Gastrocnemius medialis (tissue), 4 donors: Measurements from ENCODE around the gene ZBTB17. TPM values are rescaled to one million over a fixed set of nuclear protein-coding genes. Genes with fewer than 3 reads are reported as not detected.

Source experiments
- ATAC-seq, 2 donors: fragments of 150-250 bp; one replicate each; pipeline ENCODE4 v1.9.1; 2016
- DNase-seq, 2 donors: peaks; one replicate each; pipeline ENCODE4 v3.0.0-alpha.2; 2019
- H3K27ac ChIP-seq, 4 donors: fragments of 200-600 bp; sonication (generic); 1 replicate in 1 of 4; 2 replicates in 3 of 4; pipeline ENCODE4 v1.5.1; 2016 to 2018; ENCODE audit warnings: mild to moderate bottlenecking in 2 of 4, moderate library complexity in 1 of 4
- H3K27me3 ChIP-seq, 3 donors: fragments of 200-600 bp; sonication (generic) in 2 of 3; 1 replicate in 1 of 3; 2 replicates in 2 of 3; pipeline versions ENCODE4 v1.5.1 to v1.6.0; 2016 to 2019; ENCODE audit warnings: mild to moderate bottlenecking in 1 of 3, moderate library complexity in 1 of 3
- H3K36me3 ChIP-seq, 2 donors: fragments of 200-600 bp; sonication (generic) in 1 of 2; one replicate each; pipeline ENCODE4 v1.5.1; 2017 to 2018
- H3K4me1 ChIP-seq, 2 donors: fragments of 200-600 bp; sonication (generic) in 1 of 2; one replicate each; pipeline ENCODE4 v1.5.1; 2016 to 2017; ENCODE audit warnings: mild to moderate bottlenecking in 2 of 2
- H3K4me3 ChIP-seq, 4 donors: fragments of 200-600 bp; sonication (generic) in 3 of 4; 1 replicate in 1 of 4; 2 replicates in 3 of 4; pipeline ENCODE4 v1.5.1; 2016 to 2019; ENCODE audit warnings: mild to moderate bottlenecking in 2 of 4
- H3K9me3 ChIP-seq, 3 donors: fragments of 200-600 bp; sonication (generic) in 2 of 3; 1 replicate in 1 of 3; 2 replicates in 2 of 3; pipeline ENCODE4 v1.5.1; 2016 to 2019
- POLR2A ChIP-seq, 2 donors: fragments of 450-650 bp; IDR thresholded peaks; one replicate each; pipeline ENCODE4 v1.6.1; 2017; ENCODE audit warnings: antibody characterized with exemption in 2 of 2, mild to moderate bottlenecking in 2 of 2, moderate library complexity in 2 of 2
- in situ Hi-C, 4 donors: fragments of 200-750 bp; cut with MboI; loops; one replicate each; pipeline versions ENCODE4 v1.15.0 to v1.8.0; 2017; ENCODE audit warnings: low sequenced_read_pairs in 4 of 4
- intact Hi-C: fragments of 100-400 bp; cut with DNase I; formaldehyde crosslinking; loops from one replicate; pipeline ENCODE4 v1.15.1; 2023; ENCODE audit warnings: low total_unique reads
- total RNA-seq, 4 donors: library from RNA; depleted of rRNA; stranded (reverse); fragments of >200 nt; gene quantifications; one replicate each; pipeline versions ENCODE4 v1.1.0 to v1.2.3, GENCODE V29; 2016
- TF ChIP-seq, protein P1 (sequence below), 5 experiments: fragments of 450-650 bp in 3 of 5; fragments of 200-600 bp in 2 of 5; sonication (generic) in 2 of 5; IDR thresholded peaks in 4 of 5; conservative IDR thresholded peaks in 1 of 5; 1 replicate in 4 of 5; 2 replicates in 1 of 5; pipeline ENCODE4 v1.5.1; 2016 to 2019; ENCODE audit warnings: antibody characterized with exemption in 5 of 5, mild to moderate bottlenecking in 3 of 5, moderate library complexity in 3 of 5

ZBTB17 gene
- total RNA-seq, 4 donors from 2014 or later, result 25.9 to 44.1 (median 31.5) TPM

- no peak for TF ChIP-seq POLR2A (IDR thresholded peaks at IDR 0.05)
- TF ChIP-seq, protein P1, sequence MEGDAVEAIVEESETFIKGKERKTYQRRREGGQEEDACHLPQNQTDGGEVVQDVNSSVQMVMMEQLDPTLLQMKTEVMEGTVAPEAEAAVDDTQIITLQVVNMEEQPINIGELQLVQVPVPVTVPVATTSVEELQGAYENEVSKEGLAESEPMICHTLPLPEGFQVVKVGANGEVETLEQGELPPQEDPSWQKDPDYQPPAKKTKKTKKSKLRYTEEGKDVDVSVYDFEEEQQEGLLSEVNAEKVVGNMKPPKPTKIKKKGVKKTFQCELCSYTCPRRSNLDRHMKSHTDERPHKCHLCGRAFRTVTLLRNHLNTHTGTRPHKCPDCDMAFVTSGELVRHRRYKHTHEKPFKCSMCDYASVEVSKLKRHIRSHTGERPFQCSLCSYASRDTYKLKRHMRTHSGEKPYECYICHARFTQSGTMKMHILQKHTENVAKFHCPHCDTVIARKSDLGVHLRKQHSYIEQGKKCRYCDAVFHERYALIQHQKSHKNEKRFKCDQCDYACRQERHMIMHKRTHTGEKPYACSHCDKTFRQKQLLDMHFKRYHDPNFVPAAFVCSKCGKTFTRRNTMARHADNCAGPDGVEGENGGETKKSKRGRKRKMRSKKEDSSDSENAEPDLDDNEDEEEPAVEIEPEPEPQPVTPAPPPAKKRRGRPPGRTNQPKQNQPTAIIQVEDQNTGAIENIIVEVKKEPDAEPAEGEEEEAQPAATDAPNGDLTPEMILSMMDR (IDR thresholded peaks at IDR 0.05 in 4 of 5, conservative IDR thresholded peaks at IDR 0.05 in 1 of 5), result no peak
- Histone ChIP-seq H3K4me3 (no peak overlapping the region), H3K4me1 (no peaks in the 10 kb centered on the region), H3K36me3 (peaks cover 0 to 100% of the 10 kb centered on the region in 2 donors), H3K27ac (no peak overlapping the region), H3K9me3 (no peaks in the 10 kb centered on the region), H3K27me3 (no peaks in the 10 kb centered on the region)
- intact Hi-C loops, result no loop called here
- ATAC-seq (no peak), DNase-seq (no peak)
- in situ Hi-C loops, result no loop called here
These were observed 40.6 kb downstream of the ZBTB17 start for GRCh38 chr1:15935056-15935950.

DNA sequence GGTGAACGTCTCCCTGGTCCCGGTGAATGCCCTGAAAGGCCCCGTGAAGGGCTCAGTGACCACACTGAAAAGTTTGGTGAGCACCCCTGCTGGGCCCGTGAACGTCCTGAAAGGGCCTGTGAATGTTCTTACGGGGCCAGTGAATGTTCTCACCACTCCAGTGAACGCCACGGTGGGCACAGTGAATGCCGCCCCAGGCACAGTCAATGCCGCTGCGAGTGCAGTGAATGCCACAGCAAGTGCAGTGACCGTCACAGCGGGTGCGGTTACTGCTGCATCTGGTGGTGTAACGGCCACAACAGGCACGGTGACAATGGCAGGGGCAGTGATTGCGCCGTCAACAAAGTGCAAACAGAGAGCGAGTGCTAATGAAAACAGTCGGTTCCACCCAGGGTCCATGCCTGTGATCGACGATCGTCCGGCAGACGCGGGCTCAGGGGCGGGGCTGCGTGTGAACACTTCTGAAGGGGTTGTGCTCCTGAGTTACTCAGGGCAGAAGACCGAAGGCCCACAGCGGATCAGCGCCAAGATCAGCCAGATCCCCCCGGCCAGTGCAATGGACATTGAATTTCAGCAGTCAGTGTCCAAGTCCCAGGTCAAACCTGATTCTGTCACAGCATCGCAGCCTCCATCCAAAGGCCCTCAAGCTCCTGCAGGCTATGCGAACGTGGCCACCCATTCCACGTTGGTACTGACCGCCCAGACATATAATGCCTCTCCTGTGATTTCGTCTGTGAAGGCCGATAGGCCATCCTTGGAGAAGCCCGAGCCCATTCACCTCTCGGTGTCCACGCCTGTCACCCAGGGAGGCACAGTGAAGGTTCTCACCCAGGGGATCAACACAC lies 41.5 kb downstream of the ZBTB17 start:
- H3K27ac ChIP-seq, result no peak overlapping the region
- H3K4me3 ChIP-seq, result no peak overlapping the region
- ATAC-seq (no peak), DNase-seq (no peak)
- H3K27me3 ChIP-seq, result no peaks in the 10 kb centered on the region
- TF ChIP-seq POLR2A (IDR thresholded peaks at IDR 0.05), result no peak
- TF ChIP-seq, protein P1 (IDR thresholded peaks at IDR 0.05 in 4 of 5, conservative IDR thresholded peaks at IDR 0.05 in 1 of 5), result no peak
- H3K9me3 ChIP-seq, result no peaks in the 10 kb centered on the region
- intact Hi-C loops (no loop called here), in situ Hi-C loops (no loop called here)
- H3K4me1 ChIP-seq, result no peaks in the 10 kb centered on the region
- peaks cover 0 to 100% of the 10 kb centered on the region in 2 donors for H3K36me3 ChIP-seq

DNA sequence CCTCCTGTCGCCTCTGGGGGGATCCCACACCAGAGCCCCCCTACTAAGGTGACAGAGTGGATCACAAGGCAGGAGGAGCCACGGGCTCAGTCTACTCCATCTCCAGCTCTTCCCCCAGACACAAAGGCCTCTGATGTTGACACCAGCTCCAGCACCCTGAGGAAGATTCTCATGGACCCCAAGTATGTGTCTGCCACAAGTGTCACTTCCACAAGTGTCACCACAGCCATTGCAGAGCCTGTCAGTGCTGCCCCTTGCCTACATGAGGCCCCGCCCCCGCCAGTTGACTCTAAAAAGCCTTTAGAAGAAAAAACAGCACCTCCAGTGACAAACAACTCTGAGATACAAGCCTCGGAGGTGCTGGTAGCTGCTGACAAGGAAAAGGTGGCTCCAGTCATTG lies 42.2 kb downstream of the ZBTB17 start:
- Histone ChIP-seq H3K4me3 (no peak overlapping the region), H3K27me3 (no peaks in the 10 kb centered on the region), H3K27ac (no peak overlapping the region), H3K36me3 (peaks cover 0 to 100% of the 10 kb centered on the region in 2 donors), H3K9me3 (no peaks in the 10 kb centered on the region), H3K4me1 (no peaks in the 10 kb centered on the region)
- TF ChIP-seq, protein P1 (IDR thresholded peaks at IDR 0.05 in 4 of 5, conservative IDR thresholded peaks at IDR 0.05 in 1 of 5), result no peak
- TF ChIP-seq POLR2A (IDR thresholded peaks at IDR 0.05), result no peak
- DNase-seq (no peak), ATAC-seq (no peak)
- in situ Hi-C loops (no loop called here), intact Hi-C loops (no loop called here)

DNA sequence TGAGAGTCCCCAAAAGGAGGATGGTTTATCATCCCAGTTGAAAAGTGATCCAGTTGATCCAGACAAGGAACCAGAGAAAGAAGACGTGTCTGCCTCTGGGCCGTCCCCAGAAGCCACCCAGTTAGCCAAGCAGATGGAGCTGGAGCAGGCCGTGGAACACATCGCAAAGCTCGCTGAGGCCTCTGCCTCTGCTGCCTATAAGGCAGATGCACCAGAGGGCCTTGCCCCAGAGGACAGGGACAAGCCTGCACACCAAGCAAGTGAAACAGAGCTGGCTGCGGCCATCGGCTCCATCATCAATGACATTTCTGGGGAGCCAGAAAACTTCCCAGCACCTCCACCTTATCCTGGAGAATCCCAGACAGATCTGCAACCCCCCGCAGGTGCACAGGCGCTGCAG lies 43.3 kb downstream of the ZBTB17 start:
- intact Hi-C loops, result no loop called here
- DNase-seq, result no peak
- in situ Hi-C loops, result no loop called here

More for the DNA sequence above, 43.3 kb downstream of the ZBTB17 start:
- peaks cover 0 to 100% of the 10 kb centered on the region in 2 donors for H3K36me3 ChIP-seq
- no peaks in the 10 kb centered on the region for H3K27me3 ChIP-seq
- H3K4me3 ChIP-seq, result no peak overlapping the region
- TF ChIP-seq, protein P1 (IDR thresholded peaks at IDR 0.05 in 4 of 5, conservative IDR thresholded peaks at IDR 0.05 in 1 of 5), result no peak
- no peak for TF ChIP-seq POLR2A (IDR thresholded peaks at IDR 0.05)
- H3K27ac ChIP-seq, result no peak overlapping the region
- no peaks in the 10 kb centered on the region for H3K4me1 ChIP-seq
- ATAC-seq, result no peak
- H3K9me3 ChIP-seq, result no peaks in the 10 kb centered on the region
